WTC11 (cell line): Measurements from ENCODE around the gene CDK18.

Source experiments
- ARID4B ChIP-seq: sonication (generic); formaldehyde crosslinking; IDR thresholded peaks from 2 replicates; pipeline ENCODE4 v1.8.0; 2023; ENCODE audit warnings: missing genetic modification reagents, mild to moderate bottlenecking, borderline replicate concordance
- CBFB ChIP-seq: sonication (generic); formaldehyde crosslinking; IDR thresholded peaks from 2 replicates; pipeline ENCODE4 v1.8.1; 2022; ENCODE audit warnings: mild to moderate bottlenecking, low read depth, missing genetic modification reagents
- CTCF ChIP-seq: fragments of 200-600 bp; IDR thresholded peaks from 2 replicates; pipeline ENCODE4 v1.8.0; 2022; ENCODE audit warnings: antibody characterized with exemption
- E2F5 ChIP-seq: sonication (generic); formaldehyde crosslinking; IDR thresholded peaks from 2 replicates; pipeline ENCODE4 v1.8.1; 2022; ENCODE audit warnings: mild to moderate bottlenecking, moderate library complexity, missing genetic modification reagents
- ETV6 ChIP-seq: sonication (generic); formaldehyde crosslinking; IDR thresholded peaks from 2 replicates; pipeline ENCODE4 v1.8.1; 2022; ENCODE audit warnings: mild to moderate bottlenecking, missing genetic modification reagents
- FOXJ3 ChIP-seq: sonication (generic); formaldehyde crosslinking; IDR thresholded peaks from 2 replicates; pipeline ENCODE4 v1.9.0; 2021; ENCODE audit warnings: missing genetic modification reagents, mild to moderate bottlenecking, borderline replicate concordance
- FOXK1 ChIP-seq: sonication (generic); formaldehyde crosslinking; IDR thresholded peaks from 2 replicates; pipeline ENCODE4 v1.8.0; 2022; ENCODE audit warnings: mild to moderate bottlenecking, moderate library complexity, missing genetic modification reagents
- KAT7 ChIP-seq: sonication (generic); formaldehyde crosslinking; IDR thresholded peaks from 2 replicates; pipeline ENCODE4 v1.8.1; 2023; ENCODE audit warnings: missing genetic modification reagents, mild to moderate bottlenecking, borderline replicate concordance
- PRDM15 ChIP-seq: sonication (generic); formaldehyde crosslinking; IDR thresholded peaks from 2 replicates; pipeline ENCODE4 v1.8.0; 2022; ENCODE audit warnings: missing genetic modification reagents
- TEAD4 ChIP-seq: sonication (generic); formaldehyde crosslinking; IDR thresholded peaks from 2 replicates; pipeline ENCODE4 v1.8.0; 2022; ENCODE audit warnings: mild to moderate bottlenecking, missing genetic modification reagents
- ZNF423 ChIP-seq: fragments of 250-450 bp; sonication (Bioruptor Pico); IDR thresholded peaks from 2 replicates; pipeline ENCODE4 v2.1.2; 2022; ENCODE audit warnings: mild to moderate bottlenecking, moderate library complexity

GRCh38 chr1:205565799-205566198, 61.3 kb downstream of the CDK18 start:
- no peak for TF ChIP-seq FOXK1 (CRISPR knock-in tag)
- TF ChIP-seq CTCF, result no peak
- no peak for TF ChIP-seq PRDM15
- no peak for TF ChIP-seq KAT7 (CRISPR knock-in tag)
- no peak for TF ChIP-seq ARID4B (CRISPR knock-in tag)
- no peak for TF ChIP-seq TEAD4
- no peak for TF ChIP-seq E2F5 (CRISPR knock-in tag)
- TF ChIP-seq CBFB, result no peak
- no peak for TF ChIP-seq ETV6 (CRISPR knock-in tag)
- TF ChIP-seq ZNF423 (CRISPR knock-in tag), result no peak
- TF ChIP-seq FOXJ3 (CRISPR knock-in tag), result no peak
